ENCODE results near the gene TFR2. TPM values are rescaled to one million over a fixed set of nuclear protein-coding genes. Genes with fewer than 3 reads are reported as not detected.

Gene TFR2
- total RNA-seq, 1 experiment from 2014 or later, result 11.8 TPM

DNA sequence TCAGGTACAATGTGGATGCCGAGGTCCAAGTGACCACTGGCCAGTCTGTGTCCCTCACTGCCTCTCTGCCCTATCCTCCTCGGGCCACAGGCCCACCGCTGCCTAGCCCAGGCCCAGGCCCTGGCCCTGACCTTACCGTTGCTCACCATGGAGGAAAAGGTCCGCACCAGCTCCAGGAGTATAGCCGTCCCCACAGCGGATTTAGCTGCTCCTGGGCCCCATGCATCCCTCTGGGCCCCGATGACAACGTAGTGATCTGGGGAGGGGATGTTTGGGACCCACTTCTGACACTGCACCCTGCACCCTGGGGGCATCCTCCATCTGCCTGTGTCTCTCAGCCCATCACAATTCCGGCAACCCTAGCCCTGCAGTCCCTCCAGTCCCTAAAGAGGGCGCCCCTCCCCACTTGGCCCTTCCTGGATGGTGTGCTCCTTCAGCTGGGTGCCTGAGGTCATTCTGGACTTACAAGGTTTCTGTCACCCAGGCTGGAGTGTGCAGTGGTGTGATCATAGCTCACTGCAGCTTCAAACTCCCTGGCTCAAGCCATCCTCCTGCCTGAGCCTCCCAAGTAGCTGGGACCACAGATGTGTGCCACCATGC lies 12.1 kb downstream of the TFR2 start:
- DNase-seq (ENCODE audit: low read depth, low spot score), result peak; percentile 28
- Histone ChIP-seq H3K79me2 (ENCODE audit: insufficient read depth, low read length) (peaks cover 5% of the 10 kb centered on the region; the same call in 1 of the 2 replicates), H3K4me1 (ENCODE audit: control insufficient read depth in 1 of 2, insufficient read depth in 2 of 2, low read length in 2 of 2) (peaks cover 6 to 44% of the 10 kb centered on the region in 2 experiments; a peak in 3 of 4 replicates), H4K20me1 (ENCODE audit: insufficient read depth) (no peaks in the 10 kb centered on the region), H3K27ac (ENCODE audit: low read depth, low read length) (peak overlapping the region; percentile 10; the same call in 1 of the 2 replicates), H3K9me3 (ENCODE audit: control insufficient read depth in 1 of 2, insufficient read depth in 1 of 2, low read depth in 1 of 2, low read length in 2 of 2) (no peaks in the 10 kb centered on the region), H3K9ac (ENCODE audit: low read length) (no peak overlapping the region), H3K36me3 (ENCODE audit: control insufficient read depth in 1 of 2, insufficient read depth in 2 of 2, low read length in 2 of 2) (no peaks in the 10 kb centered on the region), H2AFZ (ENCODE audit: low read depth, low read length, poor library complexity, severe bottlenecking) (no peak overlapping the region), H3K4me2 (ENCODE audit: low read length) (no peak overlapping the region), H3K27me3 (ENCODE audit: insufficient read depth, low read length) (no peaks in the 10 kb centered on the region), H3K9me2 (ENCODE audit: insufficient read depth) (no peaks in the 10 kb centered on the region), H3K4me3 (replicated peaks in 1 of 2; ENCODE audit: low read depth in 1 of 2, low read length in 2 of 2) (no peak overlapping the region)
- ChIA-PET RAD21 (ENCODE audit: low non-redundant PET in 1 of 2, low total read pairs in 2 of 2, uncharacterized antibody in 2 of 2, unreplicated experiment in 2 of 2) (no interaction called here), POLR2A (interaction anchor here (1.8 kb wide), 1 partner anchor 17 kb away, joined by 6 read pairs; the partner anchor contains the start of gene MOSPD3), CTCF (interaction anchor here (0.7 to 2.0 kb wide), 9 partner anchors 9 to 223 kb away, joined by 3 to 7 read pairs (median 4); partner anchors contain the start of genes GNB2, POP7 and SLC12A9)
- TF ChIP-seq ZBTB33 (IDR thresholded peaks at IDR 0.05; ENCODE audit: extremely low read depth, insufficient replicate concordance, low read length), result no peak
- no peak for TF ChIP-seq CBX3 (IDR thresholded peaks at IDR 0.05; ENCODE audit: low read depth)
- TF ChIP-seq ZNF274 (IDR thresholded peaks at IDR 0.05; ENCODE audit: low read depth, low read length), result no peak
- no peak for TF ChIP-seq JUND (IDR thresholded peaks at IDR 0.05)
- no peak for TF ChIP-seq CEBPB (IDR thresholded peaks at IDR 0.05; ENCODE audit: low read depth)
- TF ChIP-seq, protein P1, sequence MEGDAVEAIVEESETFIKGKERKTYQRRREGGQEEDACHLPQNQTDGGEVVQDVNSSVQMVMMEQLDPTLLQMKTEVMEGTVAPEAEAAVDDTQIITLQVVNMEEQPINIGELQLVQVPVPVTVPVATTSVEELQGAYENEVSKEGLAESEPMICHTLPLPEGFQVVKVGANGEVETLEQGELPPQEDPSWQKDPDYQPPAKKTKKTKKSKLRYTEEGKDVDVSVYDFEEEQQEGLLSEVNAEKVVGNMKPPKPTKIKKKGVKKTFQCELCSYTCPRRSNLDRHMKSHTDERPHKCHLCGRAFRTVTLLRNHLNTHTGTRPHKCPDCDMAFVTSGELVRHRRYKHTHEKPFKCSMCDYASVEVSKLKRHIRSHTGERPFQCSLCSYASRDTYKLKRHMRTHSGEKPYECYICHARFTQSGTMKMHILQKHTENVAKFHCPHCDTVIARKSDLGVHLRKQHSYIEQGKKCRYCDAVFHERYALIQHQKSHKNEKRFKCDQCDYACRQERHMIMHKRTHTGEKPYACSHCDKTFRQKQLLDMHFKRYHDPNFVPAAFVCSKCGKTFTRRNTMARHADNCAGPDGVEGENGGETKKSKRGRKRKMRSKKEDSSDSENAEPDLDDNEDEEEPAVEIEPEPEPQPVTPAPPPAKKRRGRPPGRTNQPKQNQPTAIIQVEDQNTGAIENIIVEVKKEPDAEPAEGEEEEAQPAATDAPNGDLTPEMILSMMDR (IDR thresholded peaks at IDR 0.05 in 2 of 3, conservative IDR thresholded peaks at IDR 0.05 in 1 of 3; ENCODE audit: borderline replicate concordance in 1 of 3, insufficient read depth in 1 of 3, low read depth in 2 of 3, low read length in 2 of 3), result peak in 2 of 3 experiments; percentile 63 to 70; a peak in 4 of 6 replicates
- no peak for TF ChIP-seq RAD21 (IDR thresholded peaks at IDR 0.05; ENCODE audit: low read depth)
- TF ChIP-seq EZH2phosphoT487 (IDR thresholded peaks at IDR 0.05; ENCODE audit: borderline replicate concordance), result no peak
- no peak for TF ChIP-seq ZFX (IDR thresholded peaks at IDR 0.05)
- TF ChIP-seq ELF1 (IDR thresholded peaks at IDR 0.05; ENCODE audit: borderline replicate concordance, low read depth), result no peak
- TF ChIP-seq TCF7L2 (IDR thresholded peaks at IDR 0.05; ENCODE audit: borderline replicate concordance, extremely low read depth, insufficient read depth, insufficient read length), result no peak
- TF ChIP-seq POLR2AphosphoS5 (IDR thresholded peaks at IDR 0.05; ENCODE audit: low read depth, low read length), result peak; percentile 29; the same call in 1 of the 2 replicates
- intact Hi-C loops (cut with micrococcal nuclease), result no loop called here
- peak; percentile 31 for ATAC-seq
- no TSS peak for BruUV-seq (replicated peaks)

Data from HCT116 (cell line).